ENCODE results near the gene GLIS1.

DNA sequence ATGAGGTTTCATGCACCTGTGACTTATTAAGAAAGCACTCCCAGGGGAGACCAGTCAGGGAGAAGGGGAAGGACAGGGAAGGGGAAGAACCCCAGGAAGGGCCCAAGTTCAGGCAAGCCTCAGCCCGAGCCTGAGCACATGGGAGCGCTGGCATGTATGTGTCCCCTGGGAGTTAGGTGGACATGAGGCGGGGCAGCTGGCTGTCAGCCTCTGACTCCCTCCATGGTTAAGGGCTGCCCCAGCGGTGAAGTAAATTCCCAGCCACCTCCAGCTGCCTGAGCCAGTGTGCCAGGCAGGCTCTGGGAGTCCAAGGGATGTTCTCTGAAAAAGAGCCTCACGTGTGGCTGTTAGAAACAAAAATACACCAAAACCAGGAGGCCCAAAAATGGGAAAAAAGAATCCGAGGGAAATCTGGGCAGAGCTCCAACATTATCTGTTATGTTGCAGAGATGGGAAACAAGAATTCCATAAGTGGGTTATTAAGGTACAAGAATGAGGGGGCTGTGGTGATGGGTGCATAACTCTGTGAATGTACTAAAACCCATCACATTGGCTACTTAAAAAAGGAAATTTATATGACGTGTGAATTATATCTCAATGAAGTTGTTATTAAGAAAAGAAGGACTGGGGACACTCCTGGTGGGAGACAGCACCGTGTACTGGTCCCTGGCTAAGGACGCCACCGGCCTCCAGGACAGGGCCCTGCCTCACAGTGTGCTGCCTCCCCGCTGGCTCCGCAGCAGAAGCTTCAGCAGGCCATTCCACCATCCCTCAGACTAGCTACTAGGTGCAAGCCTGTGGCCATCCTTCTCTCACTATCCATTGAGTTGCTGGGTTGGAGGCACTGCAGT lies 261.1 kb downstream of the GLIS1 start:
- TF ChIP-seq POLR2A (IDR thresholded peaks at IDR 0.05): no peak
- TF ChIP-seq, protein P1, sequence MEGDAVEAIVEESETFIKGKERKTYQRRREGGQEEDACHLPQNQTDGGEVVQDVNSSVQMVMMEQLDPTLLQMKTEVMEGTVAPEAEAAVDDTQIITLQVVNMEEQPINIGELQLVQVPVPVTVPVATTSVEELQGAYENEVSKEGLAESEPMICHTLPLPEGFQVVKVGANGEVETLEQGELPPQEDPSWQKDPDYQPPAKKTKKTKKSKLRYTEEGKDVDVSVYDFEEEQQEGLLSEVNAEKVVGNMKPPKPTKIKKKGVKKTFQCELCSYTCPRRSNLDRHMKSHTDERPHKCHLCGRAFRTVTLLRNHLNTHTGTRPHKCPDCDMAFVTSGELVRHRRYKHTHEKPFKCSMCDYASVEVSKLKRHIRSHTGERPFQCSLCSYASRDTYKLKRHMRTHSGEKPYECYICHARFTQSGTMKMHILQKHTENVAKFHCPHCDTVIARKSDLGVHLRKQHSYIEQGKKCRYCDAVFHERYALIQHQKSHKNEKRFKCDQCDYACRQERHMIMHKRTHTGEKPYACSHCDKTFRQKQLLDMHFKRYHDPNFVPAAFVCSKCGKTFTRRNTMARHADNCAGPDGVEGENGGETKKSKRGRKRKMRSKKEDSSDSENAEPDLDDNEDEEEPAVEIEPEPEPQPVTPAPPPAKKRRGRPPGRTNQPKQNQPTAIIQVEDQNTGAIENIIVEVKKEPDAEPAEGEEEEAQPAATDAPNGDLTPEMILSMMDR (IDR thresholded peaks at IDR 0.05): no peak
- TF ChIP-seq POLR2AphosphoS5 (IDR thresholded peaks at IDR 0.05): no peak
- no peak for TF ChIP-seq EP300 (IDR thresholded peaks at IDR 0.05)

All from stomach (tissue), 4 donors.